Adipocyte (in vitro differentiated cells): ENCODE data around the gene VCL.
A peak's percentile ranks its signal among the peaks of the same experiment; 100 is the strongest.

Source experiments
- DNase-seq: peaks from one replicate; pipeline ENCODE4 v3.0.0-alpha.2; 2015; ENCODE audit warnings: low read depth
- H3K27me3 ChIP-seq: replicated peaks from 2 replicates; pipeline ENCODE4 v1.7.0; 2013; ENCODE audit warnings: mild to moderate bottlenecking, low read length, moderate library complexity; ENCODE audit not compliant: control insufficient read depth, insufficient read depth
- H3K36me3 ChIP-seq: 2 replicates; pipeline ENCODE4 v1.7.0; 2013; ENCODE audit warnings: low read length, mild to moderate bottlenecking, moderate library complexity; ENCODE audit not compliant: control insufficient read depth, insufficient read depth, severe bottlenecking
- H3K4me1 ChIP-seq: 2 replicates; pipeline ENCODE4 v1.7.0; 2013; ENCODE audit warnings: mild to moderate bottlenecking, low read length, moderate library complexity; ENCODE audit not compliant: control insufficient read depth, insufficient read depth
- H3K4me3 ChIP-seq: 2 replicates; pipeline ENCODE4 v1.7.0; 2013; ENCODE audit warnings: mild to moderate bottlenecking, low read length, moderate library complexity
- H3K9ac ChIP-seq: 2 replicates; pipeline ENCODE4 v1.7.0; 2013; ENCODE audit warnings: mild to moderate bottlenecking, low read length, moderate library complexity
- H3K9me3 ChIP-seq: 2 replicates; pipeline ENCODE4 v1.7.0; 2013; ENCODE audit warnings: mild to moderate bottlenecking, low read length, moderate library complexity; ENCODE audit not compliant: control insufficient read depth

Gene VCL

DNA sequence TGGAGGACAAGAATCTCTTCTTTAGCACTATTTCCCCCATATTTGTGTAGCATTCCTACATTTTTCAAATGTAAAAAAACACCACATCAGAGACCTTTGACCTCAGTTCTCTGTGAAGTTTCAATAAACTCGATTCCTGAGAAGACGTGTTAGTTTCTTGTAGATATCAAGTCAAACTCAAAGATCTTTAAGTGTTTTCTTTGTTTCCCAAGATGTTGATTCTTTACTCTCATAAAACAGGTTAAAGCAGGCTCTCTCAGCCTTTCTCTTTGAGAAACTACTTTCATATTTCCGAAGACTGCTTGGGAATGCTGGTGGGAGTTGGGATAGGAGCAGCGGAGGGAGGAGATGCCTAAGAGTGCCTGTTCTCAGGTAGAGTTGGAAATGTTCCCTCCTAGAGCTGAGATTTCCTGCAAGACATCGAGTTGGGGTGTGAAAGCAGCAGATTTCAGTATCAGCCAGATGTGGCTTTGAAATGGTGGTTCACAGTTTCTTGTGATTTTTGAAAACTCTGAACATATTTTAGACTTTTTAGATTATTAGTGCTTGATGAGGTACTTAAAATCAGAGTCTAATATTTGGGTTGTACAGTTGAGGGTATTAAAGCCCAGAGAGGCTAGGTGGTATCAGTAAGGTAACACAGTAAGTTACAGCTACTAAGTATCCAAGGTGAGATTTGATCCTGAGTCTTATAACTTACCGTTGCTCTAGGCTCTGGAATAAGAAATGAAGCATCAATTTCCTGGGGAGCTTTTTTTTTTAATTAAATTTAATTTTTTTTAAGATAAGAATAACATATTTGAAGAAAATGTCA lies 167.0 kb downstream of the VCL start:
- H3K4me3 ChIP-seq: no peak overlapping the region
- DNase-seq: no peak
- no peak overlapping the region for H3K9ac ChIP-seq
- no peaks in the 10 kb centered on the region for H3K27me3 ChIP-seq
- H3K9me3 ChIP-seq: no peaks in the 10 kb centered on the region
- H3K36me3 ChIP-seq: no peaks in the 10 kb centered on the region
- H3K4me1 ChIP-seq: no peaks in the 10 kb centered on the region

DNA sequence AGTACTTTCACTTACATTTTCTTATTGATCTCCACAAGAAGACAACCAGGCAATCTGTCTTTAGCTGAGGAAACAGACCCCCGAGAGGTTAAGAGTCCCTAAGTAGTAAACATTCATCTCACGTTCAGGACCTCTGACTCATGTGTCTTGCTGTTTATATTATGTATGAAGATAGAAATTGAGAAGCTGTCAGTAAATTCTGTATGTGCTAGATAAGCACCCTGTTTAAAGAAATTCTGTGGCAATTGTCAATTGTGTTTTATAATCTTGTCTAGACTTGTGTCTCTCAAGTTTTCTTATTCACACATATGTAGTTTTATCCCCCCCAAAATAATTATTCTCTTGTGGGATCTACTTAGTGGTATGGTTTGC lies 167.6 kb downstream of the VCL start:
- peak; percentile 41 for DNase-seq
- no peaks in the 10 kb centered on the region for H3K27me3 ChIP-seq
- H3K9me3 ChIP-seq: no peaks in the 10 kb centered on the region
- H3K4me1 ChIP-seq: no peaks in the 10 kb centered on the region
- H3K4me3 ChIP-seq: no peak overlapping the region
- no peak overlapping the region for H3K9ac ChIP-seq
- H3K36me3 ChIP-seq: no peaks in the 10 kb centered on the region

DNA sequence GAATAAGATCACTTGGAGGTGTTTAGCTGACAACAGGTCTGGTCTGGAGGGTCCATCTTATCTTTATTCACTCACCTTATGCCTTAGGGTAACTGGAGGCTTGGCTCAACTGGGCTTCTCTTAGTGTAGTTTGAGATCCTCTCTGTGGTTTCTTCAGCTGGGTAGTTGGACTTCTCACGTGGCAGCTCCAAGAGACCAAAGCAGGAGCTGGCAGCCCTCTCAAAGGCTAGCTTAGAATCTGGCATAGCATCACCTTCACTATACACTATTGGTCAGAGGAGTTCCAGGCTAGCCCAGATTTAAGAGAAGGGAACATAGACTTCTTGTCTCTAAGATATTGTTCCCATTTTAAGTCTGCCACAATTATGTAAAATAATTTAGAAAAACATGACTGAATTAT lies 169.5 kb downstream of the VCL start:
- no peak overlapping the region for H3K4me3 ChIP-seq
- no peaks in the 10 kb centered on the region for H3K36me3 ChIP-seq
- no peak for DNase-seq
- no peaks in the 10 kb centered on the region for H3K9me3 ChIP-seq
- H3K4me1 ChIP-seq: no peaks in the 10 kb centered on the region
- no peaks in the 10 kb centered on the region for H3K27me3 ChIP-seq
- no peak overlapping the region for H3K9ac ChIP-seq
